Measurements from ENCODE around the gene DNAH17.
A peak's percentile ranks its signal among the peaks of the same experiment; 100 is the strongest.

DNAH17 gene

DNA sequence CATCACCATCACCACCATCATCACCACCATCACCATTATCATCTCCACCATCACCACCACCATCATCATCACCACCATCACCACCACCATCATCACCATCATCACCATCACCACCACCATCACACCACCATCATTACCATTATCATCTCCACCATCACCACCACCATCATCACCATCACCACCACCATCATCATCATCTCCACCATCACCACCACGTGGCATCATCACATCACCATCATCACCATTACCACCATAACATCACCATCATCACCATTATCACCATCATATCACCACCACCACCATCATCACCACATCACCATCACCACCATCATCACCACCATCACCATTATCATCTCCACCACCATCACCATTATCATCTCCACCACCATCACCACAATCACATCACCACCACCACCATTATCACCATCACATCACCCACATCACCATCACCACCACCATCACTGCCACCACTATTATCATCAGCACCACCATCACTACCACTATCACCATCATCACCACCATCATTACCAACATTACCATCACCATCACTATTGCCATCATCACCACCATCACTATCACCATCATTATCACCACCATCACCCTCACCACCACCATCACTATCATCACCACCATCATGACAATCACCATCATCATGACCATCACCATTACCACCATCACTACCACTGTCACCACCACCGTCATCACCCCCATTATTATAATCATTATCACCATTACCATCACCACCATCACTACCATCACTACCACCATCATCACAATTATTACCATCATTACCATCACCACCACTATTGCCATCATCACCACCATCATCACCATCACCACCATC lies 99.1 kb downstream of the DNAH17 start (continued):
- TF ChIP-seq, protein P1, sequence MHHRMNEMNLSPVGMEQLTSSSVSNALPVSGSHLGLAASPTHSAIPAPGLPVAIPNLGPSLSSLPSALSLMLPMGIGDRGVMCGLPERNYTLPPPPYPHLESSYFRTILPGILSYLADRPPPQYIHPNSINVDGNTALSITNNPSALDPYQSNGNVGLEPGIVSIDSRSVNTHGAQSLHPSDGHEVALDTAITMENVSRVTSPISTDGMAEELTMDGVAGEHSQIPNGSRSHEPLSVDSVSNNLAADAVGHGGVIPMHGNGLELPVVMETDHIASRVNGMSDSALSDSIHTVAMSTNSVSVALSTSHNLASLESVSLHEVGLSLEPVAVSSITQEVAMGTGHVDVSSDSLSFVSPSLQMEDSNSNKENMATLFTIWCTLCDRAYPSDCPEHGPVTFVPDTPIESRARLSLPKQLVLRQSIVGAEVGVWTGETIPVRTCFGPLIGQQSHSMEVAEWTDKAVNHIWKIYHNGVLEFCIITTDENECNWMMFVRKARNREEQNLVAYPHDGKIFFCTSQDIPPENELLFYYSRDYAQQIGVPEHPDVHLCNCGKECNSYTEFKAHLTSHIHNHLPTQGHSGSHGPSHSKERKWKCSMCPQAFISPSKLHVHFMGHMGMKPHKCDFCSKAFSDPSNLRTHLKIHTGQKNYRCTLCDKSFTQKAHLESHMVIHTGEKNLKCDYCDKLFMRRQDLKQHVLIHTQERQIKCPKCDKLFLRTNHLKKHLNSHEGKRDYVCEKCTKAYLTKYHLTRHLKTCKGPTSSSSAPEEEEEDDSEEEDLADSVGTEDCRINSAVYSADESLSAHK (tag by site-specific recombination; IDR thresholded peaks at IDR 0.05), result no peak
- TF ChIP-seq ZNF837 (tag by site-specific recombination; IDR thresholded peaks at IDR 0.05) (0 out of 2 replicates have a peak, but pooled peaks have one; percentile 20), ZNF521 (tag by site-specific recombination; IDR thresholded peaks at IDR 0.05) (0 out of 2 replicates have a peak, but pooled peaks have one; percentile 73), ZNF239 (tag by site-specific recombination; IDR thresholded peaks at IDR 0.05) (peak; percentile 58; the same call in 1 of the 2 replicates), GLI4 (tag by site-specific recombination; IDR thresholded peaks at IDR 0.05) (peak; percentile 65; the same call in 1 of the 2 replicates), ZNF335 (tag by site-specific recombination; conservative IDR thresholded peaks at IDR 0.05) (0 out of 2 replicates have a peak, but pooled peaks have one; percentile 5), ZSCAN23 (tag by site-specific recombination; IDR thresholded peaks at IDR 0.05) (0 out of 2 replicates have a peak, but pooled peaks have one; percentile 31), ZNF16 (tag by site-specific recombination; IDR thresholded peaks at IDR 0.05; ENCODE audit: low read depth) (no peak), ZNF366 (tag by site-specific recombination; conservative IDR thresholded peaks at IDR 0.05) (peak; percentile 54; the same call in 1 of the 2 replicates), ZNF148 (tag by site-specific recombination; IDR thresholded peaks at IDR 0.05; ENCODE audit: borderline replicate concordance) (0 out of 2 replicates have a peak, but pooled peaks have one; percentile 56), ZNF654 (tag by site-specific recombination; IDR thresholded peaks at IDR 0.05; ENCODE audit: low read depth) (no peak), ZNF140 (tag by site-specific recombination; IDR thresholded peaks at IDR 0.05) (0 out of 2 replicates have a peak, but pooled peaks have one; percentile 6), ZNF23 (tag by site-specific recombination; IDR thresholded peaks at IDR 0.05; ENCODE audit: borderline replicate concordance) (peak; percentile 23; the same call in 1 of the 2 replicates), ZNF175 (tag by site-specific recombination; IDR thresholded peaks at IDR 0.05) (no peak), ZFP37 (tag by site-specific recombination; IDR thresholded peaks at IDR 0.05) (0 out of 2 replicates have a peak, but pooled peaks have one; percentile 29), ZNF580 (tag by site-specific recombination; IDR thresholded peaks at IDR 0.05) (peak; percentile 45; the same call in 1 of the 2 replicates), ZFHX2 (tag by site-specific recombination; conservative IDR thresholded peaks at IDR 0.05) (no peak), ZNF311 (tag by site-specific recombination; IDR thresholded peaks at IDR 0.05; ENCODE audit: borderline replicate concordance) (peak; percentile 25), ZNF146 (tag by site-specific recombination; IDR thresholded peaks at IDR 0.05) (0 out of 2 replicates have a peak, but pooled peaks have one; percentile 5)
- TF ChIP-seq, protein P2, sequence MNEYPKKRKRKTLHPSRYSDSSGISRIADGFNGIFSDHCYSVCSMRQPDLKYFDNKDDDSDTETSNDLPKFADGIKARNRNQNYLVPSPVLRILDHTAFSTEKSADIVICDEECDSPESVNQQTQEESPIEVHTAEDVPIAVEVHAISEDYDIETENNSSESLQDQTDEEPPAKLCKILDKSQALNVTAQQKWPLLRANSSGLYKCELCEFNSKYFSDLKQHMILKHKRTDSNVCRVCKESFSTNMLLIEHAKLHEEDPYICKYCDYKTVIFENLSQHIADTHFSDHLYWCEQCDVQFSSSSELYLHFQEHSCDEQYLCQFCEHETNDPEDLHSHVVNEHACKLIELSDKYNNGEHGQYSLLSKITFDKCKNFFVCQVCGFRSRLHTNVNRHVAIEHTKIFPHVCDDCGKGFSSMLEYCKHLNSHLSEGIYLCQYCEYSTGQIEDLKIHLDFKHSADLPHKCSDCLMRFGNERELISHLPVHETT (tag by site-specific recombination; IDR thresholded peaks at IDR 0.05), result peak; percentile 16; the same call in 1 of the 2 replicates
- TF ChIP-seq, protein P3, sequence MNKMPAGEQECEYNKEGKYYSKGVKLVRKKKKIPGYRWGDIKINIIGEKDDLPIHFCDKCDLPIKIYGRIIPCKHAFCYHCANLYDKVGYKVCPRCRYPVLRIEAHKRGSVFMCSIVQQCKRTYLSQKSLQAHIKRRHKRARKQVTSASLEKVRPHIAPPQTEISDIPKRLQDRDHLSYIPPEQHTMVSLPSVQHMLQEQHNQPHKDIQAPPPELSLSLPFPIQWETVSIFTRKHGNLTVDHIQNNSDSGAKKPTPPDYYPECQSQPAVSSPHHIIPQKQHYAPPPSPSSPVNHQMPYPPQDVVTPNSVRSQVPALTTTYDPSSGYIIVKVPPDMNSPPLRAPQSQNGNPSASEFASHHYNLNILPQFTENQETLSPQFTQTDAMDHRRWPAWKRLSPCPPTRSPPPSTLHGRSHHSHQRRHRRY (tag by site-specific recombination; IDR thresholded peaks at IDR 0.05), result peak; percentile 86; the same call in 1 of the 2 replicates
- TF ChIP-seq, protein P4, sequence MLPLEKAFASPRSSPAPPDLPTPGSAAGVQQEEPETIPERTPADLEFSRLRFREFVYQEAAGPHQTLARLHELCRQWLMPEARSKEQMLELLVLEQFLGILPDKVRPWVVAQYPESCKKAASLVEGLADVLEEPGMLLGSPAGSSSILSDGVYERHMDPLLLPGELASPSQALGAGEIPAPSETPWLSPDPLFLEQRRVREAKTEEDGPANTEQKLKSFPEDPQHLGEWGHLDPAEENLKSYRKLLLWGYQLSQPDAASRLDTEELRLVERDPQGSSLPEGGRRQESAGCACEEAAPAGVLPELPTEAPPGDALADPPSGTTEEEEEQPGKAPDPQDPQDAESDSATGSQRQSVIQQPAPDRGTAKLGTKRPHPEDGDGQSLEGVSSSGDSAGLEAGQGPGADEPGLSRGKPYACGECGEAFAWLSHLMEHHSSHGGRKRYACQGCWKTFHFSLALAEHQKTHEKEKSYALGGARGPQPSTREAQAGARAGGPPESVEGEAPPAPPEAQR (tag by site-specific recombination; IDR thresholded peaks at IDR 0.05), result 0 out of 2 replicates have a peak, but pooled peaks have one; percentile 17
- TF ChIP-seq, protein P5, sequence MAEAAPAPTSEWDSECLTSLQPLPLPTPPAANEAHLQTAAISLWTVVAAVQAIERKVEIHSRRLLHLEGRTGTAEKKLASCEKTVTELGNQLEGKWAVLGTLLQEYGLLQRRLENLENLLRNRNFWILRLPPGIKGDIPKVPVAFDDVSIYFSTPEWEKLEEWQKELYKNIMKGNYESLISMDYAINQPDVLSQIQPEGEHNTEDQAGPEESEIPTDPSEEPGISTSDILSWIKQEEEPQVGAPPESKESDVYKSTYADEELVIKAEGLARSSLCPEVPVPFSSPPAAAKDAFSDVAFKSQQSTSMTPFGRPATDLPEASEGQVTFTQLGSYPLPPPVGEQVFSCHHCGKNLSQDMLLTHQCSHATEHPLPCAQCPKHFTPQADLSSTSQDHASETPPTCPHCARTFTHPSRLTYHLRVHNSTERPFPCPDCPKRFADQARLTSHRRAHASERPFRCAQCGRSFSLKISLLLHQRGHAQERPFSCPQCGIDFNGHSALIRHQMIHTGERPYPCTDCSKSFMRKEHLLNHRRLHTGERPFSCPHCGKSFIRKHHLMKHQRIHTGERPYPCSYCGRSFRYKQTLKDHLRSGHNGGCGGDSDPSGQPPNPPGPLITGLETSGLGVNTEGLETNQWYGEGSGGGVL (tag by site-specific recombination; IDR thresholded peaks at IDR 0.05), result peak; percentile 14; the same call in 1 of the 2 replicates
- TF ChIP-seq, protein P6, sequence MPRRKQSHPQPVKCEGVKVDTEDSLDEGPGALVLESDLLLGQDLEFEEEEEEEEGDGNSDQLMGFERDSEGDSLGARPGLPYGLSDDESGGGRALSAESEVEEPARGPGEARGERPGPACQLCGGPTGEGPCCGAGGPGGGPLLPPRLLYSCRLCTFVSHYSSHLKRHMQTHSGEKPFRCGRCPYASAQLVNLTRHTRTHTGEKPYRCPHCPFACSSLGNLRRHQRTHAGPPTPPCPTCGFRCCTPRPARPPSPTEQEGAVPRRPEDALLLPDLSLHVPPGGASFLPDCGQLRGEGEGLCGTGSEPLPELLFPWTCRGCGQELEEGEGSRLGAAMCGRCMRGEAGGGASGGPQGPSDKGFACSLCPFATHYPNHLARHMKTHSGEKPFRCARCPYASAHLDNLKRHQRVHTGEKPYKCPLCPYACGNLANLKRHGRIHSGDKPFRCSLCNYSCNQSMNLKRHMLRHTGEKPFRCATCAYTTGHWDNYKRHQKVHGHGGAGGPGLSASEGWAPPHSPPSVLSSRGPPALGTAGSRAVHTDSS (tag by site-specific recombination; IDR thresholded peaks at IDR 0.05), result peak; percentile 95

Measured in HEK293 (cell line).